H1 (cell line): Measurements from ENCODE around the gene CST6. TPM values are rescaled to one million over a fixed set of nuclear protein-coding genes. Genes with fewer than 3 reads are reported as not detected.

Source experiments
- CTCF ChIA-PET: fragments of 300-600 bp; sonication (Branson Sonifier 250); formaldehyde crosslinking; loops from one replicate; lab custom pipeline; 2021; ENCODE audit not compliant: partially characterized antibody; lab: Charles Lee
- POLR2A ChIA-PET: fragments of 300-600 bp; sonication (Branson Sonifier 250); formaldehyde crosslinking; loops from one replicate; lab custom pipeline; 2021; ENCODE audit warnings: inconsistent platforms; ENCODE audit not compliant: partially characterized antibody; lab: Charles Lee
- DNase-seq, 2 experiments: peaks; one replicate each; pipeline versions ENCODE4 v3.0.0 to v3.0.0-alpha.2; 2010 to 2022; ENCODE audit warnings: low spot score in 2 of 2, low read depth in 1 of 2, mixed read lengths in 1 of 2
- FAIRE-seq: peaks from 2 replicates; lab custom pipeline; 2011; peaks lifted over from hg19 to GRCh38; lab: Jason Lieb, UNC
- H2AFZ ChIP-seq: 2 replicates; pipeline ENCODE4 v1.8.1; 2012; ENCODE audit warnings: low read length, inconsistent platforms
- H2AK5ac ChIP-seq: 2 replicates; pipeline ENCODE4 v1.6.1; 2013; ENCODE audit warnings: low read depth, low read length
- H2BK120ac ChIP-seq: replicated peaks from 2 replicates; pipeline ENCODE3; 2013; ENCODE audit warnings: low read depth, low read length, inconsistent platforms
- H2BK12ac ChIP-seq: 2 replicates; pipeline ENCODE4 v1.6.1; 2013; ENCODE audit warnings: low read depth, low read length
- H2BK15ac ChIP-seq: 2 replicates; pipeline ENCODE4 v1.6.1; 2013; ENCODE audit warnings: low read length
- H2BK20ac ChIP-seq: 2 replicates; pipeline ENCODE4 v1.6.1; 2013; ENCODE audit warnings: low read length
- H2BK5ac ChIP-seq: 2 replicates; pipeline ENCODE4 v1.6.1; 2013; ENCODE audit warnings: low read depth, low read length
- H3K14ac ChIP-seq: 2 replicates; pipeline ENCODE4 v1.6.1; 2013; ENCODE audit warnings: inconsistent platforms; ENCODE audit not compliant: insufficient read length
- H3K18ac ChIP-seq: 2 replicates; pipeline ENCODE4 v1.6.1; 2013; ENCODE audit warnings: low read length; ENCODE audit errors: extremely low read depth
- H3K23ac ChIP-seq: 2 replicates; pipeline ENCODE4 v1.6.1; 2013; ENCODE audit warnings: inconsistent platforms; ENCODE audit not compliant: insufficient read length
- H3K23me2 ChIP-seq: 2 replicates; pipeline ENCODE4 v1.6.1; 2013; ENCODE audit warnings: low read depth, low read length
- H3K27ac ChIP-seq: 2 replicates; pipeline ENCODE4 v1.6.1; 2011; ENCODE audit warnings: low read depth, low read length, inconsistent platforms
- H3K27me3 ChIP-seq, 4 experiments: replicated peaks in 1 of 4; 1 replicate in 1 of 4; 2 replicates in 3 of 4; pipeline versions ENCODE4 v1.6.1 to v1.8.1; 2011 to 2013; ENCODE audit warnings: low read length in 3 of 4, mild to moderate bottlenecking in 3 of 4, inconsistent platforms in 2 of 4, mixed read lengths in 2 of 4, moderate library complexity in 1 of 4; ENCODE audit not compliant: control insufficient read depth in 3 of 4, insufficient read depth in 3 of 4; ENCODE audit errors: extremely low read depth in 1 of 4
- H3K36me3 ChIP-seq, 4 experiments: 2 replicates each; pipeline versions ENCODE4 v1.6.1 to v1.8.1; 2011 to 2013; ENCODE audit warnings: mild to moderate bottlenecking in 4 of 4, low read length in 3 of 4, moderate library complexity in 2 of 4, control low read depth in 1 of 4, inconsistent platforms in 1 of 4; ENCODE audit not compliant: insufficient read depth in 4 of 4, control insufficient read depth in 2 of 4
- H3K4ac ChIP-seq: replicated peaks from 2 replicates; pipeline ENCODE3; 2013; ENCODE audit warnings: low read length, low read depth, mixed read lengths, inconsistent platforms; ENCODE audit not compliant: insufficient read length
- H3K4me1 ChIP-seq, 4 experiments: replicated peaks in 1 of 4; 1 replicate in 1 of 4; 2 replicates in 3 of 4; pipeline versions ENCODE4 v1.6.1 to v1.8.1; 2011 to 2013; ENCODE audit warnings: low read length in 3 of 4, inconsistent platforms in 2 of 4, mixed read lengths in 1 of 4; ENCODE audit not compliant: insufficient read depth in 4 of 4, control insufficient read depth in 3 of 4
- H3K4me2 ChIP-seq, 2 experiments: 2 replicates each; pipeline versions ENCODE4 v1.6.1 to v1.8.1; 2011 to 2013; ENCODE audit warnings: low read depth in 2 of 2, low read length in 2 of 2, control low read depth in 1 of 2, inconsistent platforms in 1 of 2, mild to moderate bottlenecking in 1 of 2; ENCODE audit not compliant: insufficient read depth in 1 of 2
- H3K4me3 ChIP-seq, 4 experiments: fragments of 200-600, 300-600 bp in 1 of 4; sonication (generic), shearing (Covaris generic), sonication (Bioruptor Twin) in 1 of 4; 2 replicates each; pipeline versions ENCODE4 v1.5.1 to v1.8.1; 2011 to 2016; ENCODE audit warnings: low read length in 4 of 4, low read depth in 3 of 4, control low read depth in 2 of 4, inconsistent platforms in 2 of 4, mild to moderate bottlenecking in 2 of 4, mixed read lengths in 1 of 4, moderate library complexity in 1 of 4; ENCODE audit not compliant: insufficient read depth in 2 of 4; ENCODE audit errors: extremely low read depth in 1 of 4
- H3K56ac ChIP-seq: replicated peaks from 2 replicates; pipeline ENCODE3; 2013; ENCODE audit warnings: low read depth, mild to moderate bottlenecking, mixed read lengths, low read length, inconsistent platforms; ENCODE audit not compliant: insufficient read length
- H3K79me1 ChIP-seq: 2 replicates; pipeline ENCODE4 v1.6.1; 2013; ENCODE audit warnings: low read depth, low read length, control low read depth
- H3K79me2 ChIP-seq, 2 experiments: 2 replicates each; pipeline versions ENCODE4 v1.6.1 to v1.8.1; 2012 to 2013; ENCODE audit warnings: low read length in 2 of 2, mild to moderate bottlenecking in 2 of 2, inconsistent platforms in 1 of 2; ENCODE audit not compliant: insufficient read depth in 2 of 2, control insufficient read depth in 1 of 2
- H3K9ac ChIP-seq, 4 experiments: replicated peaks in 1 of 4; 1 replicate in 1 of 4; 2 replicates in 3 of 4; pipeline versions ENCODE4 v1.6.1 to v1.8.1; 2011 to 2013; ENCODE audit warnings: low read depth in 3 of 4, low read length in 3 of 4, control low read depth in 2 of 4, mild to moderate bottlenecking in 2 of 4, moderate library complexity in 2 of 4, inconsistent platforms in 1 of 4; ENCODE audit errors: extremely low read depth in 1 of 4
- H3K9me3 ChIP-seq, 2 experiments: 2 replicates each; pipeline versions ENCODE4 v1.6.1 to v1.8.1; 2012 to 2013; ENCODE audit warnings: mild to moderate bottlenecking in 2 of 2, moderate library complexity in 2 of 2, control low read depth in 1 of 2, inconsistent platforms in 1 of 2, low read depth in 1 of 2, low read length in 1 of 2, mixed read lengths in 1 of 2; ENCODE audit not compliant: insufficient read depth in 2 of 2
- H4K20me1 ChIP-seq, 2 experiments: replicated peaks in 1 of 2; 2 replicates each; pipeline versions ENCODE3 to v1.8.1; 2011 to 2013; ENCODE audit warnings: inconsistent platforms in 2 of 2, low read length in 2 of 2, mild to moderate bottlenecking in 1 of 2; ENCODE audit not compliant: insufficient read depth in 2 of 2, control insufficient read depth in 1 of 2
- H4K5ac ChIP-seq: 2 replicates; pipeline ENCODE4 v1.6.1; 2013; ENCODE audit warnings: low read length, low read depth, mixed read lengths, inconsistent platforms; ENCODE audit not compliant: insufficient read length
- H4K8ac ChIP-seq: 2 replicates; pipeline ENCODE4 v1.8.0; 2013; ENCODE audit warnings: mild to moderate bottlenecking, moderate library complexity, low read length, inconsistent platforms; ENCODE audit not compliant: insufficient read depth; ENCODE audit errors: extremely low read depth
- H4K91ac ChIP-seq: replicated peaks from 2 replicates; pipeline ENCODE3; 2013; ENCODE audit warnings: low read length, mixed read lengths, inconsistent platforms; ENCODE audit not compliant: insufficient read length
- HDAC6 ChIP-seq: IDR thresholded peaks from one replicate; pipeline ENCODE4 v1.7.1; 2012; ENCODE audit warnings: low read depth, mild to moderate bottlenecking, inconsistent platforms, low read length, moderate library complexity
- KDM1A ChIP-seq: fragments of 200-600, 300-600 bp; sonication (generic); IDR thresholded peaks from 2 replicates; pipeline ENCODE4 v1.7.1; 2016; ENCODE audit warnings: mild to moderate bottlenecking, low read length, borderline replicate concordance
- SP1 ChIP-seq: IDR thresholded peaks from 2 replicates; pipeline ENCODE4 v1.6.1; 2011; ENCODE audit warnings: low read depth, low read length
- SUZ12 ChIP-seq: fragments of 200-600 bp; sonication (generic); IDR thresholded peaks from 2 replicates; pipeline ENCODE4 v1.6.1; 2012; ENCODE audit warnings: mild to moderate bottlenecking, inconsistent platforms, low read length, moderate library complexity, mixed read lengths
- WGBS, 2 experiments: shearing (Covaris generic) in 1 of 2; methylation state at CpG; one replicate each; pipeline versions ENCODE4 v1.1.6 to v1.1.7; 2013 to 2015; ENCODE audit warnings: low lambda C conversion rate in 2 of 2, mixed read lengths in 2 of 2, inconsistent platforms in 1 of 2, low coverage in 1 of 2, missing lambda C conversion rate in 1 of 2; ENCODE audit not compliant: insufficient replicate concordance in 2 of 2, insufficient coverage in 1 of 2, insufficient read length in 1 of 2; ENCODE audit errors: extremely low coverage in 1 of 2, missing lambda C conversion rate in 1 of 2; 5-methylcytosine and 5-hydroxymethylcytosine counted together
- polyA plus RNA-seq, 7 experiments: library from polyadenylated mRNA; depleted of rRNA in 3 of 7; stranded (reverse) in 5 of 7; unstranded in 2 of 7; fragments of >200 nt in 5 of 7; fragments of 200-250 nt in 2 of 7; gene quantifications; 1 replicate in 5 of 7; 2 replicates in 1 of 7; 4 replicates in 1 of 7; pipeline versions ENCODE4 v1.2.1 to v1.2.3, GENCODE V29; 2011 to 2013; ENCODE audit warnings: missing spikeins in 2 of 7, mixed read lengths in 2 of 7
- total RNA-seq: library from RNA; stranded (reverse); fragmentation: NEBNext Ultra II Directional; extraction: Animal tissue kit (Norgen Biotek cat#: 25700); gene quantifications from 2 replicates; pipeline ENCODE4 v1.2.1, GENCODE V29; 2021

CST6 gene
- total and polyA plus RNA-seq, 2 of the 8 experiments (the other 6 are each of a cell fraction or from before 2014, with no cell fraction given), result 1.6 to 7.6 TPM

GRCh38 chr11:66012371-66012945, 650 bp downstream of the CST6 start:
- H3K27ac ChIP-seq, result no peak overlapping the region
- peak overlapping the region; percentile 49 to 66 for H3K4me2 ChIP-seq
- DNase-seq (no peak), FAIRE-seq (no peak)
- H2BK15ac ChIP-seq, result 0 out of 2 replicates have a peak overlapping the region, but pooled peaks have one; percentile 4
- no peak overlapping the region for H2AFZ ChIP-seq
- WGBS, 2 experiments, result 92% methylated on average over 11 of the region's 12 CpGs; no CpG with 5 or more reads in 1 of the 2 experiments
- peaks cover 2% of the 10 kb centered on the region; the same call in 1 of the 2 replicates for H3K23me2 ChIP-seq
- H3K4me1 ChIP-seq, result peaks cover 0 to 11% (median 5%) of the 10 kb centered on the region in 4 experiments; a peak in 5 of 7 replicates
- ChIA-PET POLR2A (interaction anchor here (0.6 to 3.5 kb wide), 6 partner anchors 10 to 161 kb away, joined by 3 to 15 read pairs (median 4); partner anchors contain the start of genes BANF1, CCDC85B and EIF1AD), CTCF (interaction anchor here (0.9 to 6.4 kb wide), 8 partner anchors 10 to 143 kb away, joined by 3 to 35 read pairs (median 4); partner anchors contain the start of genes CATSPER1 and PACS1)
- peak overlapping the region; percentile 67 for H3K4ac ChIP-seq
- TF ChIP-seq SUZ12 (no peak), HDAC6 (no peak), SP1 (no peak), KDM1A (no peak)
- no peak overlapping the region; a peak in 1 of 7 replicates for H3K9ac ChIP-seq
- H4K5ac ChIP-seq, result no peak overlapping the region
- no peak overlapping the region for H3K14ac ChIP-seq
- H3K4me3 ChIP-seq, result peak overlapping the region in 2 of 4 experiments; percentile 2 to 54; a peak in 2 of 8 replicates
- H3K56ac ChIP-seq, result no peak overlapping the region
- H4K20me1 ChIP-seq, result no peaks in the 10 kb centered on the region
- no peaks in the 10 kb centered on the region for H3K9me3 ChIP-seq
- H2BK120ac ChIP-seq, result no peak overlapping the region
- H3K36me3 ChIP-seq, result no peaks in the 10 kb centered on the region
- H4K91ac ChIP-seq, result no peak overlapping the region
- H3K79me2 ChIP-seq, result no peaks in the 10 kb centered on the region
- H3K18ac ChIP-seq, result no peak overlapping the region; the same call in none of the 2 replicates
- peak overlapping the region; percentile 14; the same call in 1 of the 2 replicates for H2BK12ac ChIP-seq
- H4K8ac ChIP-seq, result no peak overlapping the region
- H3K23ac ChIP-seq, result no peak overlapping the region
- no peaks in the 10 kb centered on the region for H3K79me1 ChIP-seq
- no peak overlapping the region for H2BK5ac ChIP-seq
- no peak overlapping the region for H2BK20ac ChIP-seq
- H2AK5ac ChIP-seq, result no peak overlapping the region
- H3K27me3 ChIP-seq, result peaks cover 6 to 26% (median 24%) of the 10 kb centered on the region in 4 experiments
